ENCODE data around the gene CER1.
"Not testable (repeated sequence)": the region's sequence is repeated elsewhere in the genome, so short reads cannot be mapped to it uniquely, and the experiment has no call there.

Gene CER1

GRCh38 chr9:14702200-14702720 is 20.3 kb downstream of the CER1 start:
- H3K27ac ChIP-seq = no peak overlapping the region; the same call in 1 of the 2 replicates
- TF ChIP-seq ZFX (IDR thresholded peaks at IDR 0.05) = no peak
- TF ChIP-seq CTCF (conservative IDR thresholded peaks at IDR 0.05) = no peak

DNA sequence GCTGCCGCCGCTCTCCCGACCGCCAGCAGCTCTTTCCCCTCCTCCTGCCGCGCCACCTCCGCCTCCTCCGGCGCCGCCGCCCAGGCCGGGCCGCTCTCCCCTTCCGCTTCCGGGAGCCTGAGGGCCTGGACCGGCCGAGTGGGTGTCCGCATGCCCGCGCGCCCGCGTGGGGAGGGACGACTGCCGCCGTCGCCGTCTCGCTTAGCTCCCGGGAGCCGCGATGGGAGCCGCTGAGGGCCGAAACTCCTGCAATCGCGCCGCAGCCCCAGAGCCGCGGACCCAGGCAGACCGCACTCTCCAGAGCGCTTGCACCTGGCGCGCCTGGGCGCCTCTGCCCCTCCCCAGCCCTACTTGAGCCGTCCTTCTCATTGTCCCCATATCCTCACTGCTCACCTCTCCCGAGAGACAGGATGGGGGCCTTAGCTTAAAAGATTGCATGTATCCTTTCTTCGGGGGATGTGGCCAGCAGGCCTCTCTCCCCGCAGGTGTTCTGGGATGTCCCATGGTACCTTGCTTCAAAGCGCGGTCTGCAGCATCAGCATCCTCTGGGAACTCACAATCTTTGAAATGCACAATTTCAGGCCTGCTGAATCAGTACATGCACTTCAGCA is 29.2 kb downstream of the CER1 start, which contains the start of gene ZDHHC21:
Gene ZDHHC21 (minus strand): TSS at position 182 of the 611 bp plus-strand sequence. CDS start 19,092 bp downstream, outside the sequence.
- TF ChIP-seq ZFX (IDR thresholded peaks at IDR 0.05) (peak; percentile 87), CTCF (conservative IDR thresholded peaks at IDR 0.05) (no peak)
- H3K27ac ChIP-seq = peak within 1 kb of the TSS; percentile 85

DNA sequence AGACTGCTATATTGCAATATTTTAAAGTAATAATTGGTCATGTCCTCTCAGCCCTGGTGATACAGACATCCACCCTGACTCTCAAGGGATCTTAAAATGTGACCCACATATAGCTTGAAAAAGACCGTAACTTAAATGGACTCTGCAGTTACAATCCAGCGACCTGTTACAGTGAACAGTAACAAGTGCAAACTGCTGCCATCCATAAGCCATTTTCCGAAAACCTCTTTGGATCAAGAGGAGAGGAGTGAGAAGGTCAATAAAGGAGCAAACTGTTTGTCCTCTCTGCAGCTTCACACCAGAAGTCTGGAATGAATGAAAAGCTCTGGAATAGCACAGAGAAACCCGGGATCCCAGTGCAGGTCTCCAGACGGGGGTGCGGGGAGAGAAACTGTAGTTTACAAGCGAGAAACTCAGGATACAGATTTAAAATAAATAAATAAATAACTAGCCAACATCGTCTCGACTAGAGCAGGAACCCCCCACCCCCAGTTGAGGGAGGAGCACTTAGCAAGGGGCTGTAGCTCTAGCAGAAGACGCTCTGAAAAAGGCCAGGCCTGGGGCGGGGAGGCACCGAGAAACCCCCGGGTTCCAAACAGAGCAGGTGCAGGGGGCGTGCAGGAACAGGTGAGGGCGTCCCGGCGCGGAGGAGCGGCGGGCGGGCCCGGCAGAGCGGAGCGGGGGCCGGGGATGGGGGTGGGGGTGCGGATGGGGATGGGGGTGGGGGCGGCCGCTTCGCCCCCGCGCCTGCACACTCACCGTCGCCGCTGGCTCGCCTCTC is 29.9 kb downstream of the CER1 start:
- H3K27ac ChIP-seq = peak overlapping the region; percentile 85
- no peak for TF ChIP-seq ZFX (IDR thresholded peaks at IDR 0.05)
- no peak; the same call in 1 of the 2 replicates for TF ChIP-seq CTCF (conservative IDR thresholded peaks at IDR 0.05)

DNA sequence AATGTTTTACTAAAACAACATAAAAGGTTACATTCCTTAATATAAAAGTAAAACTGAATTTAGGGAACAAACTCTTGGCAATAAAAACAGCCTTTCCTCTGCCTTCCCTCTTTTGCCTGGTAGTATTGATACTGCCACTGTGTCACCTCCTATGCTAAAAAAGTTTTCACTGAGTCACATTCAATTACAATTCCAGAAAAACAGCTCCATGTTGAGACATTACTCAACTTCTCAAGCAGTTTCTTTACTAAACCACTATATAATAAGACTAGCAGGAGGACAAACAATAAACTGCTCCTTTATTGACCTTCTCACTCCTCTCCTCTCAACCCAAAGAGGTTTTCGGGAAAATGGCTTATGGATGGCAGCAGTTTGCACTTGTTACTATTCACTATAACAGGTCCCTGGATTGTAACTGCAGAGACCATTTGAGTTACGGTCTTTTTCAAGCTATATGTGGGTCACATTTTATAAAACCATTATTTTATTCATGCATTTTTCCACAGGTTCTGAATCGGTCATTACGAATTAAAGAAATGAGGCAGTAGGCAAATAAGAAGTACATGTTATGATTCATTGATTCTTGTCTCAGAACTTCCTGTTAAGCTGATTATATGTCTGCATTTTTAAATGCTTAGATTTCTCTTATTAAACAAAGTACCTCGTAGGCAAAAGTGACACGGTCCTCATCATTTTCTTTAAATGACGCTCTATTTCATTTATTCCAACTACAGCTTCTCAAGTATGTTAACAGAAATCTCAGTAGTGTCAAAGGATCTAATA is 31.4 kb downstream of the CER1 start:
- TF ChIP-seq ZFX (IDR thresholded peaks at IDR 0.05) = no peak
- TF ChIP-seq CTCF (conservative IDR thresholded peaks at IDR 0.05) = no peak
- no peak overlapping the region for H3K27ac ChIP-seq

DNA sequence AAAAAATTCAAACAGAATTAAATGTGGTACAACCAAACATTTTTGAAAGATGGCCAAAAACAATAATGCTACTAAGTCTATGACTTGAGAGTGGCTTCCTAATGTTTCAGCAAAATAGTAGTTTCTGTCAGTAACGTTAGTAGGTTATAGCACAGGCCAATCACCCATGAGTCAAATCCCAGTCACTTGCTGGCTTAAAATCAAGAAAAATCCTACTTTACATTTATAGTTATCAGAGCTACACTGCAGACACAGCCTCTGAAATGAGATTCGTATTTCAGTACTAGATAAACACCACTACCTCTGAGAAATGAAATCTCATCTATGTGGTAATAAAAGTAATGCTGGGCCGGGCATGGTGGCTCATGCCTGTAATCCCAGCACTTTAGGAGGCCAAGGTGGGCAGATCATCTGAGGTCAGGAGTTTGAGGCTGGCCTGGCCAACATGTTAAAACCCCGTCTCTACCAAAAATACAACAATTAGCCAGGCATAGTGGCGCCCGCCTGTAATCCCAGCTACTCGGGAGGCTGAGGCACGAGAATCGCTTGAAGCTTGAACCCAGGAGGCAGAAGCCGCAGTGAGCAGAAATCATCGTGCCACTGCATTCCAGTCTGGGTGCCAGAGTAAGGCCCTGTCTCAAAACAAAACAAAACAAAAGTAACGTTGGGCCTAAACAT is 35.4 kb downstream of the CER1 start:
- TF ChIP-seq CTCF (conservative IDR thresholded peaks at IDR 0.05) = no peak
- TF ChIP-seq ZFX (IDR thresholded peaks at IDR 0.05) = no peak
- no peak overlapping the region for H3K27ac ChIP-seq

DNA sequence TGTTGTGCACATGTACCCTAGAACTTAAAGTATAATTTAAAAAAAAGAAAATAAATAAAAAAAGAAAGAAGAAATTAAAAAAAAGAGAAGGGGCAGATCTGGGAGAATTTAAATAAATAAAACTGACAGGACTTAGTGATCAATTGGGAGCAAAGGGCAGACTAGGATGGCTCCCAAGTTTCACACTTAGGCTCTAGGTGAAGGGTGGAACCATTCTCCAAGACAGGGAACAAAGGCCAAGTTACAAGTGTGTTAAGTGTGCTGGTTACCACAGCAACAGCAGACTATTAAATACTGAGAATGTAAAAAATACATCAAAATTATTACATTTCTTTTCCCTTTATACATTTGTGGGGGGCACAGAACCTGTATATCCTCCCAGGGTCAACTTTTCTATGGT is 36.4 kb downstream of the CER1 start:
- no peak overlapping the region for H3K27ac ChIP-seq

DNA sequence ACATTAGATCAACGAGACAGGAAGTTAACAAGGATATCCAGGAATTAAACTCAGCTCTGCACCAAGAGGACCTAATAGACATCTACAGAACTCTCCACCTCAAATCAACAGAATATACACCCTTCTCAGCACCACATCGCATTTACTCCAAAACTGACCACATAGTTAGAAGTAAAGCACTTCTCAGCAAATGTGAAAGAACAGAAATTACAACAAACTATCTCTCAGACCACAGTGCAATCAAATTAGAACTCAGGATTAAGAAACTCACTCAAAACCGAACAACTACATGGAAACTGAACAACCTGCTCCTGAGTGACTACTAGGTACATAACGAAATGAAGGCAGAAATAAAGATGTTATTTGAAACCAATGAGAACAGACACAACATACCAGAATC is 39.9 kb downstream of the CER1 start:
- H3K27ac ChIP-seq = not testable (repeated sequence)

More for the DNA sequence above, 36.4 kb downstream of the CER1 start:
- TF ChIP-seq CTCF (conservative IDR thresholded peaks at IDR 0.05) = no peak
- TF ChIP-seq ZFX (IDR thresholded peaks at IDR 0.05) = no peak

Data from C4-2B (cell line).